GM12874 (cell line): ENCODE results near the gene FGF12.

Experiments
- TF ChIP-seq, protein P1 (sequence below): IDR thresholded peaks from 2 replicates; pipeline ENCODE4 v1.5.1; 2011; ENCODE audit warnings: low read depth, mild to moderate bottlenecking, control low read depth, low read length, moderate library complexity; ENCODE audit not compliant: insufficient read depth

Gene FGF12

DNA sequence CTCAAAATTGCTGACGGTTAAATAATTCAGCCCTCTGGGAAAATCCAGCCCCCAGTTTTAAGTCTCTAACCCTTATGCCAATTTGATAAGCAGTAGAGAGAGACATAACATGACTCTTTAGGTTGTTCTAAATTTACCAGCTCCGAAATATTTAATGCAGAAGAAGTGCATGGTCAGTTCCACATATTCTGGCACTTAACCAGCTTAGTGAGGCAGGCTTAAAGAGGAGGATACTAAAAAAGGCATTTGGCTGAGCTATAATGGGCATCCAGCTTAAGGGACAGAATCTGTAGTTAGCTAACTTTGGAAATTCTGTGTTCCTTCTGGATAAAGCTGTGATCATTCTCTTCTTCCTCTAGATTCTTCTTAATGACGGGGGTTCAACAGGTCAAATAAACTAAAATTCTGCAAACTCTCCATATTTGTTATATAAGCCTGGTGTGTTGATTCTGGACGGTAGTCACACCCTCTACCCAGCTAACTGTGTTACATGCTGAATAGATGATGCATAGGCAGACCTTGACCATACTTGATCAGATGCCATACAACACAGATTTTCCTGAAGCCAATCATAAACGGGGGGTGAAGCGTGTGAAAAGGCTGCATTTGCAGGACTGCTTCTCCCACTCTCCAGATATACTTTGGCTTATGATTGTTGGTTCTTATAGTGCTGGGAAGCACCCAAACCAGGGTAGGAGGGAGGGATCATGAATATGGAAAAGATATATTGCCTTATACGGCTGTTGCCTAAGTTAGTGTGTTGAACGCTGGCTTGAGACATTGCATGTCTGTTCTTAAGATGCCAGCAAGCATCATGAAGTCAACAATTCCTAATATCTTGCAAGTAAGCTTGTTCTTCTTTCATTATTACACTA is 118.4 kb downstream of the FGF12 start:
- TF ChIP-seq, protein P1, sequence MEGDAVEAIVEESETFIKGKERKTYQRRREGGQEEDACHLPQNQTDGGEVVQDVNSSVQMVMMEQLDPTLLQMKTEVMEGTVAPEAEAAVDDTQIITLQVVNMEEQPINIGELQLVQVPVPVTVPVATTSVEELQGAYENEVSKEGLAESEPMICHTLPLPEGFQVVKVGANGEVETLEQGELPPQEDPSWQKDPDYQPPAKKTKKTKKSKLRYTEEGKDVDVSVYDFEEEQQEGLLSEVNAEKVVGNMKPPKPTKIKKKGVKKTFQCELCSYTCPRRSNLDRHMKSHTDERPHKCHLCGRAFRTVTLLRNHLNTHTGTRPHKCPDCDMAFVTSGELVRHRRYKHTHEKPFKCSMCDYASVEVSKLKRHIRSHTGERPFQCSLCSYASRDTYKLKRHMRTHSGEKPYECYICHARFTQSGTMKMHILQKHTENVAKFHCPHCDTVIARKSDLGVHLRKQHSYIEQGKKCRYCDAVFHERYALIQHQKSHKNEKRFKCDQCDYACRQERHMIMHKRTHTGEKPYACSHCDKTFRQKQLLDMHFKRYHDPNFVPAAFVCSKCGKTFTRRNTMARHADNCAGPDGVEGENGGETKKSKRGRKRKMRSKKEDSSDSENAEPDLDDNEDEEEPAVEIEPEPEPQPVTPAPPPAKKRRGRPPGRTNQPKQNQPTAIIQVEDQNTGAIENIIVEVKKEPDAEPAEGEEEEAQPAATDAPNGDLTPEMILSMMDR = no peak

DNA sequence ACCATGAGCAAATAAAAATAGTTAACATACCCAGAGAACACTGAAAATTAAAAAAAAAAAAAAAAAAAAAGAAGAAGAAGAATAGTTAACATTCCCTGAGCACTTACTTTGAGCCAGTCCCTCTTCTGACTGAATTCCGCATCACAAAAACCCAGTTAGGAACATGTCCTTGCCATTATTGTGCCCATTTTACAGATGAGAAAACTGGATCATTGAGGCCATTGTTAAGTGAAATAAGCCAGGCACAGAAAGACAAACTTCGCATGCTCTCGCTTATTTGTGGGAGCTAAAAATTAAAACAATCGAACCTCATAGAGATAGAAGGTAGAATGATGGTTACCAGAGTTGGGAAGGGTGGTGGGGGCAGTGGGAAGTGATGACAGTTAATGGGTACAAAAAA is 119.5 kb downstream of the FGF12 start:
- TF ChIP-seq, protein P1 = no peak

DNA sequence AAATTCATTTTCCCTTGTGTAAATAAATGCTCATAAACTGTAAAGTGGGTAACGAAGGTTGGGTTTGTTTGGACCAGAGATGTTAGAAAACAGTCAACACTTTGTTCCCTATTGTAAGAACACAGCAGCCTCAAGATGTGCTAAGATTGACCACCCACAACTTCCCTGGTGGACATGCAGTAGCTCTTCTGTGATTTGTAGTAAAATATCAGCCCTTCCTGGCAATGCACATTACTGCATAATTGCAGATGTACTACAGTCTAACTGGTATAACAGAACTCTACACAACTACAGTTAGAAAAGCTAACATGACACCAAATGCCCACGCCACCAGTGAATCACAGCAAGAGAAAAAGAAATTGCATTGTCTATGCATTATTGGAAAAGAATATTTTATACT is 129.4 kb downstream of the FGF12 start:
- TF ChIP-seq, protein P1 = no peak

DNA sequence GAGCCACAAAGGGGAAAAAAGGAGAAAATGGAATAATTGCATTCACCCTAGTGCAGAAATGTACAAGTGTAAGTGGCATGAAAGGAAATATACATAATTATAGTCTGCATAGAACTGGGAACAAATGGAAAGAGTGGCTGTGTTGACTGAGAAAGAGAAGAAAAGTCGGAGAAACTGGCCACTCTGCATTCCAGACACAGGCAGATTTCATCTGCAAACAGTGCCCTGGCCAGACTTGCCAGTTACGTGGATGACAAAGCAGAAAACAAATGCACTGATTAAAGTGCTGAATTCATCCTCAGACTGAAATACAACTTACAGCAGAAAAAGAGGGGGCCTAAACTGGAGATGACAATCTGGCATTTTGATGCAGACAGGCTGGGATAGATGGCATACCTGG is 129.8 kb downstream of the FGF12 start:
- TF ChIP-seq, protein P1 = no peak

DNA sequence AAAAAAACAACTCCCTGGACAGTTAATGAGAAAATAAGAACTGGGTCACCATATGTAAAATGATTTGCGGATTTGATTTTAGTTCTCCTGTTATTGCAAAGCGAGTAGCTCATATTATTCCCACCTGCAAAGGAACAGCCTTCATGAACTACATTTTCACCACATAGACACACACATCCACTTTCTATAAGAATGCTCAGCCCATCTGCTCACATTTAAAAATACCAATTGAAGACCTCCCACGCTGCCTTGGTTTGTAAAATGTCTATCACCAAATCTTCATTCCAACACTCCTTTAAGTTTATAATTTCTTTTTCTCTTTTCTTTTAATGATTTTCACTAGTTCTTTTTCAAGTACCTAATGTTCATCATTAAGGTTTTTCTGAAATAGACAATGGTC is 148.6 kb downstream of the FGF12 start:
- TF ChIP-seq, protein P1 = no peak

DNA sequence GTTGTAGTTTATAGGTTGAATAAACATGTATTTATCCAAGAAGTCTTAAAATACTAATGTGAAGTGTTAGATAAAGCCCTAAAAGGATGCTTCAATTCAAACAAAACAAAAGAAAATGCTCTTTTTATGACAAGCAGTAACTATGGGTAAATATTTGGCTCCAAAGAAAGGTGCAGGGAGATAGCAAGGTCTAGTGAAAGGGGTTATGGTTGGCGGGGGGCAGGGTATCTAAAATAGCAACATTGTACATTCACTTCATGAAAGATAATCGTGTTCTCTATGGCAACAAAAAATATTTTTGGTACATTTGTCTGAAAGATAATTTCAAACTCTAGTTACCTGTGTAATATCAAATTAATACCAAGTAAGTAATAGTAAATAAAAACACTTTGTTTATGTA is 149.5 kb downstream of the FGF12 start:
- TF ChIP-seq, protein P1 = no peak

DNA sequence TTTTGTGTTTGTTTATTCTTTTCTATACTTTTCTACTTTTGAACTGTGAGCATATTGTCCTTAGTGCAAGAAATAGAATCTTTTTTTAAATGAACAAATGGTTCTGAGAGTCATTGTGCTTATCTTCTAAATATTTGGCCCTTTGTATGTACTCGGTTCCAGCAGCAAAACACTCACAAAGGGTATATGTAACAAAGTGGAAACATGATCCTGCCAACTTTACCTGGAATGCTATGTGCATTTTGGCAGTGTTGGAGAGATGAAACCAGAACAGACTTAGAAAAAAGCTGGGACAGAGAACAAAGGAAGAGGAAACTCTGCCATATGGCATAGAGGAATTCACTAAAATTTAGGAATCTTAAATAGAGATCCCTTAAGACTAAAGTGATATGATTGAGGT is 150.1 kb downstream of the FGF12 start:
- TF ChIP-seq, protein P1 = no peak
